WTC11 (cell line): ENCODE measurements around the gene DHTKD1. TPM values are rescaled to one million over a fixed set of nuclear protein-coding genes. Genes with fewer than 3 reads are reported as not detected.

Source experiments
- ATAC-seq: fragments of 200-7000 bp; cut with Tn5 transposase; 2 replicates; pipeline ENCODE4 v1.10.0; 2021; ENCODE audit warnings: mild to moderate bottlenecking, moderate library complexity
- CTCF ChIA-PET: fragments of 300-600 bp; sonication (Branson Sonifier 250); formaldehyde crosslinking; loops from one replicate; lab custom pipeline; 2021; ENCODE audit warnings: antibody characterized with exemption; lab: Charles Lee
- POLR2A ChIA-PET: fragments of 350-600 bp; sonication (Branson Sonifier 250); formaldehyde crosslinking; loops from one replicate; lab custom pipeline; 2021; ENCODE audit warnings: antibody characterized with exemption; lab: Charles Lee
- DNase-seq: peaks from one replicate; pipeline ENCODE4 v3.0.0; 2021; ENCODE audit warnings: low spot score
- H3K27ac Mint-ChIP-seq: 2 replicates; pipeline ENCODE4 v1.8.0; 2021; ENCODE audit warnings: mixed read lengths
- H3K27me3 Mint-ChIP-seq: 2 replicates; pipeline ENCODE4 v1.8.0; 2021; ENCODE audit warnings: low read depth, mild to moderate bottlenecking, moderate library complexity, mixed read lengths
- H3K36me3 Mint-ChIP-seq: 2 replicates; pipeline ENCODE4 v1.8.0; 2021; ENCODE audit warnings: mixed read lengths
- H3K4me1 Mint-ChIP-seq: 2 replicates; pipeline ENCODE4 v1.8.0; 2022; ENCODE audit warnings: mixed read lengths
- H3K4me3 Mint-ChIP-seq: 2 replicates; pipeline ENCODE4 v1.8.0; 2021; ENCODE audit warnings: mild to moderate bottlenecking, moderate library complexity, mixed read lengths
- H3K9me3 Mint-ChIP-seq: 2 replicates; pipeline ENCODE4 v1.8.0; 2021; ENCODE audit warnings: mixed read lengths
- ATF3 ChIP-seq: sonication (generic); formaldehyde crosslinking; conservative IDR thresholded peaks from 2 replicates; pipeline ENCODE4 v1.8.1; 2022; ENCODE audit warnings: mild to moderate bottlenecking, missing genetic modification reagents
- CTCF ChIP-seq: fragments of 200-600 bp; IDR thresholded peaks from 2 replicates; pipeline ENCODE4 v1.8.0; 2022; ENCODE audit warnings: antibody characterized with exemption
- E2F1 ChIP-seq: sonication (generic); formaldehyde crosslinking; IDR thresholded peaks from 2 replicates; pipeline ENCODE4 v1.8.0; 2022; ENCODE audit warnings: mild to moderate bottlenecking, missing genetic modification reagents
- E2F5 ChIP-seq: sonication (generic); formaldehyde crosslinking; IDR thresholded peaks from 2 replicates; pipeline ENCODE4 v1.8.1; 2022; ENCODE audit warnings: mild to moderate bottlenecking, moderate library complexity, missing genetic modification reagents
- ESRRA ChIP-seq: sonication (generic); formaldehyde crosslinking; IDR thresholded peaks from 2 replicates; pipeline ENCODE4 v1.8.1; 2022; ENCODE audit warnings: mild to moderate bottlenecking, missing genetic modification reagents, borderline replicate concordance
- FOXP1 ChIP-seq: sonication (generic); formaldehyde crosslinking; IDR thresholded peaks from 2 replicates; pipeline ENCODE4 v1.8.0; 2022; ENCODE audit warnings: missing genetic modification reagents, mild to moderate bottlenecking, moderate library complexity, borderline replicate concordance
- FOXP4 ChIP-seq: sonication (generic); formaldehyde crosslinking; IDR thresholded peaks from 2 replicates; pipeline ENCODE4 v1.8.0; 2022; ENCODE audit warnings: mild to moderate bottlenecking, missing genetic modification reagents
- GTF2I ChIP-seq: fragments of 250-450 bp; sonication (Bioruptor Pico); conservative IDR thresholded peaks from 2 replicates; pipeline ENCODE4 v1.4.0; 2021; ENCODE audit warnings: mild to moderate bottlenecking
- JUN ChIP-seq: sonication (generic); formaldehyde crosslinking; IDR thresholded peaks from 2 replicates; pipeline ENCODE4 v1.8.0; 2023; ENCODE audit warnings: mild to moderate bottlenecking, missing genetic modification reagents
- KAT7 ChIP-seq: sonication (generic); formaldehyde crosslinking; IDR thresholded peaks from 2 replicates; pipeline ENCODE4 v1.8.1; 2023; ENCODE audit warnings: missing genetic modification reagents, mild to moderate bottlenecking, borderline replicate concordance
- MAX ChIP-seq: sonication (generic); formaldehyde crosslinking; IDR thresholded peaks from 2 replicates; pipeline ENCODE4 v1.8.0; 2022; ENCODE audit warnings: mild to moderate bottlenecking, missing genetic modification reagents
- MXD4 ChIP-seq: fragments of 250-450 bp; sonication (Bioruptor Pico); IDR thresholded peaks from 2 replicates; pipeline ENCODE4 v1.8.0; 2021; ENCODE audit warnings: mild to moderate bottlenecking, moderate library complexity, borderline replicate concordance
- OVOL2 ChIP-seq: fragments of 250-450 bp; sonication (Bioruptor Pico); IDR thresholded peaks from 2 replicates; pipeline ENCODE4 v1.9.0; 2021; ENCODE audit warnings: mild to moderate bottlenecking, borderline replicate concordance
- RELA ChIP-seq: sonication (generic); formaldehyde crosslinking; IDR thresholded peaks from 2 replicates; pipeline ENCODE4 v1.8.1; 2022; ENCODE audit warnings: missing genetic modification reagents, mild to moderate bottlenecking, borderline replicate concordance
- RORB ChIP-seq: fragments of 250-450 bp; sonication (Bioruptor Pico); IDR thresholded peaks from 2 replicates; pipeline ENCODE4 v1.9.0; 2021; ENCODE audit warnings: mild to moderate bottlenecking
- ZNF121 ChIP-seq: sonication (generic); formaldehyde crosslinking; IDR thresholded peaks from 2 replicates; pipeline ENCODE4 v1.8.0; 2023; ENCODE audit warnings: missing genetic modification reagents
- ZNF425 ChIP-seq: fragments of 250-450 bp; sonication (Bioruptor Pico); conservative IDR thresholded peaks from 2 replicates; pipeline ENCODE4 v1.9.0; 2021; ENCODE audit warnings: mild to moderate bottlenecking
- ZSCAN18 ChIP-seq: fragments of 250-450 bp; sonication (Bioruptor Pico); IDR thresholded peaks from 2 replicates; pipeline ENCODE4 v2.1.2; 2022; ENCODE audit warnings: mild to moderate bottlenecking, moderate library complexity
- total RNA-seq: library from RNA; stranded (reverse); gene quantifications from 3 replicates; pipeline ENCODE4 v1.2.3, GENCODE V29; 2021

The DHTKD1 gene
- total RNA-seq, 1 experiment from 2014 or later: 57.9 TPM

- TF ChIP-seq FOXP1 (no peak), ZNF121 (CRISPR knock-in tag) (no peak), RORB (CRISPR knock-in tag) (no peak), KAT7 (no peak), ATF3 (no peak), GTF2I (CRISPR knock-in tag) (no peak), JUN (CRISPR knock-in tag) (no peak), E2F1 (CRISPR knock-in tag) (no peak), OVOL2 (CRISPR knock-in tag) (no peak), MXD4 (CRISPR knock-in tag) (no peak), MAX (CRISPR knock-in tag) (no peak), ZNF425 (CRISPR knock-in tag) (no peak), ESRRA (no peak), ZSCAN18 (CRISPR knock-in tag) (no peak), CTCF (no peak), FOXP4 (CRISPR knock-in tag) (no peak), RELA (no peak), E2F5 (no peak)
- POLR2A ChIA-PET: no interaction called here
- no peaks in the 10 kb centered on the region for H3K9me3 Mint-ChIP-seq
- CTCF ChIA-PET: no interaction called here
- DNase-seq (no peak), ATAC-seq (no peak)
- no peak overlapping the region for H3K4me3 Mint-ChIP-seq
- H3K27ac Mint-ChIP-seq: no peak overlapping the region
- no peaks in the 10 kb centered on the region for H3K27me3 Mint-ChIP-seq
- peaks cover 18% of the 10 kb centered on the region for H3K36me3 Mint-ChIP-seq
- no peaks in the 10 kb centered on the region; the same call in 1 of the 2 replicates for H3K4me1 Mint-ChIP-seq
Observed at GRCh38 chr10:12135631-12136030, 66.9 kb downstream of the DHTKD1 start.
